HEK293 (cell line): ENCODE results near the gene SUPT5H.

ENCODE experiments used
- BCL11A ChIP-seq: fragments of 450-650 bp; formaldehyde crosslinking; IDR thresholded peaks from 2 replicates; pipeline ENCODE4 v1.5.1; 2016; ENCODE audit warnings: low read depth, missing biosample characterization, missing genetic modification characterization
- BCL11B ChIP-seq: fragments of 450-650 bp; formaldehyde crosslinking; IDR thresholded peaks from 2 replicates; pipeline ENCODE4 v1.5.1; 2016; ENCODE audit warnings: low read depth, missing biosample characterization, missing genetic modification characterization
- EGR2 ChIP-seq: fragments of 450-650 bp; formaldehyde crosslinking; IDR thresholded peaks from 2 replicates; pipeline ENCODE4 v1.5.1; 2016; ENCODE audit warnings: low read depth, missing biosample characterization, missing genetic modification characterization
- FEZF1 ChIP-seq: fragments of 450-650 bp; formaldehyde crosslinking; IDR thresholded peaks from 2 replicates; pipeline ENCODE4 v1.5.1; 2016; ENCODE audit warnings: missing biosample characterization, missing genetic modification characterization
- GLI2 ChIP-seq: fragments of 450-650 bp; formaldehyde crosslinking; IDR thresholded peaks from 2 replicates; pipeline ENCODE4; 2017; ENCODE audit warnings: missing biosample characterization, missing genetic modification characterization, low read depth, borderline replicate concordance
- HIC1 ChIP-seq: fragments of 450-650 bp; formaldehyde crosslinking; IDR thresholded peaks from 2 replicates; pipeline ENCODE4 v1.5.1; 2016; ENCODE audit warnings: missing biosample characterization, missing genetic modification characterization
- OVOL3 ChIP-seq: fragments of 450-650 bp; formaldehyde crosslinking; IDR thresholded peaks from 2 replicates; pipeline ENCODE4 v1.5.1; 2016; ENCODE audit warnings: missing biosample characterization, missing genetic modification characterization
- PRDM4 ChIP-seq: fragments of 450-650 bp; formaldehyde crosslinking; IDR thresholded peaks from 2 replicates; pipeline ENCODE4 v1.5.1; 2017; ENCODE audit warnings: missing biosample characterization, missing genetic modification characterization
- SCRT2 ChIP-seq: fragments of 450-650 bp; formaldehyde crosslinking; IDR thresholded peaks from 2 replicates; pipeline ENCODE4 v1.5.1; 2016; ENCODE audit warnings: missing biosample characterization, missing genetic modification characterization
- TCF7L2 ChIP-seq: IDR thresholded peaks from 2 replicates; pipeline ENCODE4 v1.6.1; 2011; ENCODE audit warnings: low read depth, mild to moderate bottlenecking, inconsistent platforms, low read length, moderate library complexity, borderline replicate concordance
- YY1 ChIP-seq: fragments of 450-650 bp; formaldehyde crosslinking; IDR thresholded peaks from 2 replicates; pipeline ENCODE4 v1.5.1; 2018; ENCODE audit warnings: missing biosample characterization, missing genetic modification characterization
- ZBTB10 ChIP-seq: fragments of 450-650 bp; formaldehyde crosslinking; IDR thresholded peaks from 2 replicates; pipeline ENCODE4 v1.5.1; 2016; ENCODE audit warnings: missing biosample characterization, missing genetic modification characterization
- ZBTB11 ChIP-seq: fragments of 450-650 bp; formaldehyde crosslinking; conservative IDR thresholded peaks from 2 replicates; pipeline ENCODE4 v1.5.1; 2016; ENCODE audit warnings: low read depth, missing biosample characterization, missing genetic modification characterization
- ZBTB21 ChIP-seq: fragments of 450-650 bp; formaldehyde crosslinking; IDR thresholded peaks from 2 replicates; pipeline ENCODE4 v1.5.1; 2017; ENCODE audit warnings: missing biosample characterization, missing genetic modification characterization
- ZFP69B ChIP-seq: fragments of 450-650 bp; formaldehyde crosslinking; IDR thresholded peaks from 2 replicates; pipeline ENCODE4 v1.5.1; 2016; ENCODE audit warnings: missing biosample characterization, missing genetic modification characterization
- ZNF112 ChIP-seq: fragments of 450-650 bp; formaldehyde crosslinking; IDR thresholded peaks from 2 replicates; pipeline ENCODE4 v1.5.0; 2017; ENCODE audit warnings: missing biosample characterization, missing genetic modification characterization
- ZNF18 ChIP-seq: fragments of 450-650 bp; formaldehyde crosslinking; IDR thresholded peaks from 2 replicates; pipeline ENCODE4 v1.5.1; 2016; ENCODE audit warnings: missing biosample characterization, missing genetic modification characterization
- ZNF24 ChIP-seq: fragments of 450-650 bp; formaldehyde crosslinking; IDR thresholded peaks from 2 replicates; pipeline ENCODE4 v1.5.1; 2016; ENCODE audit warnings: missing biosample characterization, missing genetic modification characterization
- ZNF354C ChIP-seq: fragments of 450-650 bp; formaldehyde crosslinking; IDR thresholded peaks from 2 replicates; pipeline ENCODE4 v1.5.1; 2016; ENCODE audit warnings: missing biosample characterization, missing genetic modification characterization, low read depth, borderline replicate concordance
- ZNF416 ChIP-seq: fragments of 450-650 bp; formaldehyde crosslinking; IDR thresholded peaks from 2 replicates; pipeline ENCODE4 v1.5.1; 2016; ENCODE audit warnings: missing biosample characterization, missing genetic modification characterization
- ZNF473 ChIP-seq: fragments of 450-650 bp; formaldehyde crosslinking; IDR thresholded peaks from 2 replicates; pipeline ENCODE4 v1.5.1; 2017; ENCODE audit warnings: missing biosample characterization, missing genetic modification characterization
- ZNF48 ChIP-seq: fragments of 450-650 bp; formaldehyde crosslinking; IDR thresholded peaks from 2 replicates; pipeline ENCODE4 v1.5.1; 2016; ENCODE audit warnings: missing biosample characterization, missing genetic modification characterization
- ZNF548 ChIP-seq: fragments of 450-650 bp; formaldehyde crosslinking; IDR thresholded peaks from 2 replicates; pipeline ENCODE4 v1.5.1; 2016; ENCODE audit warnings: missing biosample characterization, missing genetic modification characterization
- ZNF660 ChIP-seq: fragments of 450-650 bp; IDR thresholded peaks from 2 replicates; pipeline ENCODE4 v1.5.1; 2018; ENCODE audit warnings: missing biosample characterization, mild to moderate bottlenecking, missing genetic modification characterization
- ZNF837 ChIP-seq: fragments of 450-650 bp; formaldehyde crosslinking; IDR thresholded peaks from 2 replicates; pipeline ENCODE4 v1.5.1; 2016; ENCODE audit warnings: missing biosample characterization, missing genetic modification characterization
- ZNF843 ChIP-seq: fragments of 450-650 bp; formaldehyde crosslinking; IDR thresholded peaks from 2 replicates; pipeline ENCODE4 v1.5.1; 2016; ENCODE audit warnings: missing biosample characterization, missing genetic modification characterization

Gene SUPT5H

GRCh38 chr19:39506944-39507714 is 61.7 kb downstream of the SUPT5H start (continued):
- TF ChIP-seq ZBTB11 (tag by site-specific recombination): peak; percentile 77
- TF ChIP-seq TCF7L2: no peak
- TF ChIP-seq ZNF112: no peak
- no peak; the same call in 1 of the 2 replicates for TF ChIP-seq ZNF843 (tag by site-specific recombination)
- no peak for TF ChIP-seq OVOL3 (tag by site-specific recombination)
- peak; percentile 32; the same call in 1 of the 2 replicates for TF ChIP-seq ZBTB21 (tag by site-specific recombination)
- TF ChIP-seq ZNF48 (tag by site-specific recombination): no peak
- no peak for TF ChIP-seq BCL11A (tag by site-specific recombination)
- no peak for TF ChIP-seq GLI2 (tag by site-specific recombination)
- no peak for TF ChIP-seq ZNF837 (tag by site-specific recombination)
- TF ChIP-seq BCL11B: no peak; the same call in 1 of the 2 replicates
- TF ChIP-seq ZNF24 (tag by site-specific recombination): no peak
- peak; percentile 65 for TF ChIP-seq SCRT2 (tag by site-specific recombination)
- TF ChIP-seq ZNF18 (tag by site-specific recombination): peak; percentile 71; the same call in 1 of the 2 replicates
- peak; percentile 36 for TF ChIP-seq FEZF1 (tag by site-specific recombination)
- peak; percentile 39 for TF ChIP-seq PRDM4 (tag by site-specific recombination)
- TF ChIP-seq ZNF354C (tag by site-specific recombination): no peak
- TF ChIP-seq EGR2 (tag by site-specific recombination): no peak
- 0 out of 2 replicates have a peak, but pooled peaks have one; percentile 33 for TF ChIP-seq YY1
- 0 out of 2 replicates have a peak, but pooled peaks have one; percentile 3 for TF ChIP-seq HIC1 (tag by site-specific recombination)
- no peak for TF ChIP-seq ZNF473 (tag by site-specific recombination)
- TF ChIP-seq ZFP69B (tag by site-specific recombination): peak; percentile 52; the same call in 1 of the 2 replicates
- TF ChIP-seq ZNF660 (tag by site-specific recombination): no peak; the same call in none of the 2 replicates
- TF ChIP-seq ZBTB10 (tag by site-specific recombination): peak; percentile 60
- TF ChIP-seq ZNF548 (tag by site-specific recombination): no peak
- TF ChIP-seq ZNF416: no peak; the same call in 1 of the 2 replicates
